Endothelial cell of umbilical vein (primary cell): Measurements from ENCODE around the gene CLIC4. TPM values are rescaled to one million over a fixed set of nuclear protein-coding genes. Genes with fewer than 3 reads are reported as not detected.

Source experiments
- BruUV-seq: library from RNA; stranded (reverse); fragments of 400-500 nt; replicated peaks from 2 replicates; lab custom pipeline; 2021; lab: Mats Ljungman, UMichigan
- CTCF ChIA-PET: fragments of 300-600, 350-600 bp; sonication (Branson Sonifier 250); formaldehyde crosslinking; loops from one replicate; lab custom pipeline; 2021; ENCODE audit warnings: antibody characterized with exemption, inconsistent platforms; lab: Charles Lee
- POLR2A ChIA-PET: fragments of 300-600, 350-600 bp; sonication (Branson Sonifier 250); formaldehyde crosslinking; loops from one replicate; lab custom pipeline; 2021; ENCODE audit warnings: antibody characterized with exemption, inconsistent platforms; lab: Charles Lee
- DNase-seq: peaks from one replicate; pipeline ENCODE4 v3.0.0-alpha.2; 2011; ENCODE audit warnings: low read depth, low spot score
- FAIRE-seq: peaks from 2 replicates; lab custom pipeline; 2011; peaks lifted over from hg19 to GRCh38; lab: Jason Lieb, UNC
- H2AFZ ChIP-seq: 2 replicates; pipeline ENCODE4 v1.6.0; 2012; ENCODE audit warnings: low read depth, low read length, control low read depth, inconsistent platforms
- H3K27ac ChIP-seq: 2 replicates; pipeline ENCODE4 v1.5.1; 2011; ENCODE audit warnings: low read depth, mild to moderate bottlenecking, control low read depth, low read length, moderate library complexity; ENCODE audit not compliant: insufficient read depth
- H3K27me3 ChIP-seq, 2 experiments: 2 replicates each; pipeline versions ENCODE4 v1.6.0 to v1.6.1; 2011; ENCODE audit warnings: low read length in 2 of 2, mixed read lengths in 1 of 2; ENCODE audit not compliant: control insufficient read depth in 2 of 2, insufficient read depth in 2 of 2
- H3K36me3 ChIP-seq, 2 experiments: 2 replicates in 1 of 2; 3 replicates in 1 of 2; pipeline ENCODE4 v1.5.1; 2011; ENCODE audit warnings: low read length in 2 of 2, mild to moderate bottlenecking in 1 of 2, moderate library complexity in 1 of 2; ENCODE audit not compliant: control insufficient read depth in 2 of 2, insufficient read depth in 2 of 2; ENCODE audit errors: extremely low read depth in 1 of 2
- H3K4me1 ChIP-seq: 3 replicates; pipeline ENCODE4 v1.5.1; 2011; ENCODE audit warnings: mild to moderate bottlenecking, low read length; ENCODE audit not compliant: control insufficient read depth, insufficient read depth; ENCODE audit errors: extremely low read depth
- H3K4me2 ChIP-seq: 2 replicates; pipeline ENCODE4 v1.6.1; 2011; ENCODE audit warnings: low read length, control low read depth, mixed read lengths; ENCODE audit not compliant: insufficient read depth
- H3K4me3 ChIP-seq, 3 experiments: fragments of 200-600 bp in 1 of 3; sonication (generic), shearing (Covaris generic) in 1 of 3; replicated peaks in 1 of 3; 2 replicates each; pipeline ENCODE4 v1.5.1; 2011 to 2016; ENCODE audit warnings: control low read depth in 3 of 3, low read length in 3 of 3, mild to moderate bottlenecking in 2 of 3, inconsistent platforms in 1 of 3, low read depth in 1 of 3, moderate library complexity in 1 of 3; ENCODE audit not compliant: insufficient read depth in 1 of 3
- H3K79me2 ChIP-seq: 2 replicates; pipeline ENCODE4 v1.6.0; 2012; ENCODE audit warnings: low read length, inconsistent platforms; ENCODE audit not compliant: control insufficient read depth, insufficient read depth
- H3K9ac ChIP-seq: replicated peaks from 2 replicates; pipeline ENCODE3; 2011; ENCODE audit warnings: low read length, control low read depth; ENCODE audit not compliant: insufficient read depth; ENCODE audit errors: extremely low read depth
- H3K9me1 ChIP-seq: replicated peaks from 3 replicates; pipeline ENCODE4 v1.6.0; 2011; ENCODE audit warnings: mild to moderate bottlenecking, low read length; ENCODE audit not compliant: control insufficient read depth, insufficient read depth; ENCODE audit errors: extremely low read depth
- H3K9me3 ChIP-seq: replicated peaks from 2 replicates; pipeline ENCODE4 v1.5.1; 2012; ENCODE audit warnings: low read length, inconsistent platforms; ENCODE audit not compliant: control insufficient read depth, insufficient read depth
- H4K20me1 ChIP-seq: replicated peaks from 2 replicates; pipeline ENCODE3; 2011; ENCODE audit warnings: mild to moderate bottlenecking, low read length; ENCODE audit not compliant: control insufficient read depth, insufficient read depth; ENCODE audit errors: extremely low read depth
- CTCF ChIP-seq, 2 donors: IDR thresholded peaks; 1 replicate in 1 of 2; 2 replicates in 1 of 2; pipeline ENCODE4 v1.5.1; 2011; ENCODE audit warnings: low read length in 2 of 2, mild to moderate bottlenecking in 2 of 2, moderate library complexity in 2 of 2, control low read depth in 1 of 2, inconsistent platforms in 1 of 2, low read depth in 1 of 2; ENCODE audit not compliant: insufficient read depth in 1 of 2; ENCODE audit errors: extremely low read depth in 1 of 2
- EZH2 ChIP-seq: IDR thresholded peaks from 2 replicates; pipeline ENCODE4 v1.6.1; 2012; ENCODE audit warnings: borderline replicate concordance, low read depth, mild to moderate bottlenecking, moderate library complexity, low read length, inconsistent platforms; ENCODE audit not compliant: severe bottlenecking
- FOS ChIP-seq: IDR thresholded peaks from 2 replicates; pipeline ENCODE4 v1.6.1; 2011; ENCODE audit warnings: mild to moderate bottlenecking, low read length, moderate library complexity, borderline replicate concordance; ENCODE audit not compliant: insufficient read depth
- GATA2 ChIP-seq: IDR thresholded peaks from 2 replicates; pipeline ENCODE4 v1.7.0; 2011; ENCODE audit warnings: low read depth, mild to moderate bottlenecking, moderate library complexity, mixed read lengths, low read length; ENCODE audit not compliant: insufficient read length, insufficient read depth
- JUN ChIP-seq: IDR thresholded peaks from 2 replicates; pipeline ENCODE4 v1.6.1; 2011; ENCODE audit warnings: borderline replicate concordance, low read depth; ENCODE audit not compliant: insufficient read length, insufficient read depth
- MAX ChIP-seq: IDR thresholded peaks from 2 replicates; pipeline ENCODE4 v1.6.1; 2011; ENCODE audit not compliant: insufficient read depth, insufficient read length
- MYC ChIP-seq: IDR thresholded peaks from one replicate; pipeline ENCODE4 v1.6.1; 2011; ENCODE audit warnings: mild to moderate bottlenecking, low read depth, low read length
- POLR2A ChIP-seq: IDR thresholded peaks from 2 replicates; pipeline ENCODE4 v1.6.1; 2012; ENCODE audit warnings: low read depth, mild to moderate bottlenecking, control low read depth, low read length
- POLR2AphosphoS5 ChIP-seq: IDR thresholded peaks from 2 replicates; pipeline ENCODE4 v1.6.1; 2012; ENCODE audit warnings: low read depth, mild to moderate bottlenecking, control low read depth, low read length, moderate library complexity; ENCODE audit not compliant: insufficient read depth
- dilution Hi-C: fragments of 300-500 bp; cut with MboI; formaldehyde crosslinking; loops from one replicate; pipeline ENCODE4 v1.15.0; 2019; ENCODE audit warnings: low sequenced_read_pairs; ENCODE audit not compliant: extremely low pct_ligation_motif_present
- intact Hi-C: fragments of 100-400 bp; cut with micrococcal nuclease; formaldehyde crosslinking; loops from one replicate; pipeline ENCODE4 v1.10.0; 2022
- polyA plus RNA-seq, 4 experiments: library from polyadenylated mRNA; depleted of rRNA in 3 of 4; stranded (reverse) in 3 of 4; unstranded in 1 of 4; fragments of >200 nt; gene quantifications; 2 replicates each; pipeline versions ENCODE4 v1.2.1 to v1.2.3, GENCODE V29; 2011 to 2012; ENCODE audit warnings: missing spikeins in 1 of 4
- total RNA-seq: library from RNA; stranded (reverse); gene quantifications from 2 replicates; pipeline ENCODE4 v1.2.3, GENCODE V29; 2021

Gene CLIC4
- total and polyA plus RNA-seq, 2 donors (not counting 3 experiments of a cell fraction or from before 2014, with no cell fraction given): 97.5 to 330 TPM

- intact Hi-C loops: loop anchor here (5.0 kb wide), 1 partner anchor 108 kb away; the partner anchor contains the start of gene SRRM1
- Histone ChIP-seq H3K4me1 (peaks cover 48% of the 10 kb centered on the region), H4K20me1 (peaks cover 15% of the 10 kb centered on the region), H3K9me1 (no peaks in the 10 kb centered on the region), H2AFZ (no peak overlapping the region), H3K4me2 (no peak overlapping the region), H3K9me3 (no peaks in the 10 kb centered on the region), H3K27ac (no peak overlapping the region), H3K36me3 (peaks cover 0 to 2% of the 10 kb centered on the region in 2 experiments), H3K27me3 (no peaks in the 10 kb centered on the region), H3K79me2 (peaks cover 92% of the 10 kb centered on the region), H3K9ac (no peak overlapping the region), H3K4me3 (no peak overlapping the region)
- dilution Hi-C loops: no loop called here
- no peak for DNase-seq
- no peak for TF ChIP-seq JUN
- TF ChIP-seq MAX: no peak
- no peak for TF ChIP-seq POLR2A
- no peak for TF ChIP-seq CTCF (IDR thresholded peaks at IDR 0.05; ENCODE audit: extremely low read depth in 1 of 2, insufficient read depth in 1 of 2, low read depth in 1 of 2, low read length in 2 of 2)
- no peak for TF ChIP-seq GATA2
- TF ChIP-seq EZH2: no peak
- TF ChIP-seq POLR2AphosphoS5: no peak
- TF ChIP-seq FOS: no peak
- no peak for TF ChIP-seq MYC
- no TSS peak for BruUV-seq
- no peak for FAIRE-seq
- ChIA-PET POLR2A (interaction anchor here (0.6 to 0.9 kb wide), 3 partner anchors 10 to 32 kb away, joined by 3 to 4 read pairs (median 4); no protein-coding TSS in a partner anchor), CTCF (interaction anchor here (1.0 to 1.7 kb wide), 7 partner anchors 13 to 85 kb away, joined by 3 to 12 read pairs (median 6); no protein-coding TSS in a partner anchor)
Observed at GRCh38 chr1:24749886-24750285, 4.6 kb downstream of the CLIC4 start.
